ENCODE measurements around the gene UBXN11. TPM values are rescaled to one million over a fixed set of nuclear protein-coding genes. Genes with fewer than 3 reads are reported as not detected.

UBXN11 gene
- total and polyA plus RNA-seq, 2 donors (not counting 1 experiment from before 2014, with no cell fraction given), result 68.0 to 81.4 TPM

DNA sequence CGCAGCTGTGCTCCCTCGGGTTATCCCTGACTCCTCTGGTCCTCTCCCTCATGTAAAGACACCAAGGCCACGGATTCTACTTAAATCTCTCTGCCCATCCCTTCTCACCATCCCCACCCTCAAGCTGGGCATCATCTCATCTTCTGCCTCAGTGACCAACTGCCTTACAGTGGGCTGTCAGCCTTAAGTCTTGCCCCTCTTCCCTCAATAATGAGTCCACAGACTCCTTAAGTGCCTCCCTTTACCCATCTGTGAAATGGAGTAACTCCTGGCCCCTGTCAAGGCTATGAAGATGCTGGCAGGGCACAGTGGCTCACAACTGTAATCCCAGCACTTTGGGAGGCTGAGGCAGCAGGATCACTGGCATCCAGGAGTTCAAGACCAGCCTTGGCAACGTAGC is 14.5 kb downstream of the UBXN11 start:
- Mint-ChIP-seq H3K9me3 (ENCODE audit: insufficient read depth) (no peaks in the 10 kb centered on the region), H3K4me3 (peak overlapping the region; percentile 63), H3K27me3 (no peaks in the 10 kb centered on the region), H3K27ac (peak overlapping the region; percentile 97), H3K4me1 (peaks cover 77% of the 10 kb centered on the region)
- intact Hi-C loops (cut with micrococcal nuclease), result no loop called here
- Histone ChIP-seq H3K4me2 (replicated peaks; ENCODE audit: low read depth, low read length, poor library complexity, severe bottlenecking) (peak overlapping the region; percentile 65), H3K27ac (ENCODE audit: low read length in 2 of 2) (peak overlapping the region; percentile 93 to 96), H3K9ac (ENCODE audit: low read length) (no peak overlapping the region), H3K36me3 (replicated peaks in 1 of 2; ENCODE audit: control extremely low read depth in 1 of 2, control insufficient read depth in 1 of 2, extremely low read depth in 1 of 2, insufficient read depth in 2 of 2, low read length in 1 of 2) (peaks cover 0 to 3% of the 10 kb centered on the region in 2 experiments), H2AFZ (ENCODE audit: insufficient read depth, low read depth, low read length, poor library complexity, severe bottlenecking) (no peak overlapping the region), H3K4me1 (ENCODE audit: control insufficient read depth in 2 of 2, insufficient read depth in 2 of 2, low read length in 2 of 2) (peaks cover 63 to 70% of the 10 kb centered on the region in 2 donors), H3K27me3 (replicated peaks in 1 of 4; ENCODE audit: control extremely low read depth in 1 of 4, control insufficient read depth in 3 of 4, insufficient read depth in 4 of 4, low read length in 3 of 4) (no peaks in the 10 kb centered on the region), H3K4me3 (ENCODE audit: control extremely low read depth in 1 of 5, extremely low read depth in 1 of 5, insufficient read depth in 1 of 5, low read depth in 2 of 5, low read length in 4 of 5) (no peak overlapping the region), H3K9me3 (ENCODE audit: control extremely low read depth in 1 of 3, control insufficient read depth in 2 of 3, insufficient read depth in 1 of 3, low read length in 2 of 3) (no peaks in the 10 kb centered on the region), H3K79me2 (ENCODE audit: control insufficient read depth, insufficient read depth, low read length) (peaks cover 25% of the 10 kb centered on the region), H4K20me1 (ENCODE audit: control insufficient read depth, insufficient read depth, low read length, poor library complexity, severe bottlenecking) (no peaks in the 10 kb centered on the region)
- DNase-seq (no peak), ATAC-seq (ENCODE audit: low read depth) (no peak)
- ChIA-PET CTCF (interaction anchor here (1.5 to 26.4 kb wide), 2 partner anchors 16 to 27 kb away, joined by 3 to 1400 read pairs; partner anchors contain the start of genes CD52 and UBXN11), POLR2A (interaction anchor here (0.6 to 21.9 kb wide), 4 partner anchors 13 to 120 kb away, joined by 3 to 1239 read pairs (median 6); partner anchors contain the start of genes CD52 and UBXN11)
- 89% methylated on average over 3 of the region's 4 CpGs for WGBS (ENCODE audit: insufficient coverage)
- no peak for TF ChIP-seq EZH2 (IDR thresholded peaks at IDR 0.05; ENCODE audit: borderline replicate concordance, insufficient read depth, low read depth, low read length, poor library complexity, severe bottlenecking)
- TF ChIP-seq, protein P1, sequence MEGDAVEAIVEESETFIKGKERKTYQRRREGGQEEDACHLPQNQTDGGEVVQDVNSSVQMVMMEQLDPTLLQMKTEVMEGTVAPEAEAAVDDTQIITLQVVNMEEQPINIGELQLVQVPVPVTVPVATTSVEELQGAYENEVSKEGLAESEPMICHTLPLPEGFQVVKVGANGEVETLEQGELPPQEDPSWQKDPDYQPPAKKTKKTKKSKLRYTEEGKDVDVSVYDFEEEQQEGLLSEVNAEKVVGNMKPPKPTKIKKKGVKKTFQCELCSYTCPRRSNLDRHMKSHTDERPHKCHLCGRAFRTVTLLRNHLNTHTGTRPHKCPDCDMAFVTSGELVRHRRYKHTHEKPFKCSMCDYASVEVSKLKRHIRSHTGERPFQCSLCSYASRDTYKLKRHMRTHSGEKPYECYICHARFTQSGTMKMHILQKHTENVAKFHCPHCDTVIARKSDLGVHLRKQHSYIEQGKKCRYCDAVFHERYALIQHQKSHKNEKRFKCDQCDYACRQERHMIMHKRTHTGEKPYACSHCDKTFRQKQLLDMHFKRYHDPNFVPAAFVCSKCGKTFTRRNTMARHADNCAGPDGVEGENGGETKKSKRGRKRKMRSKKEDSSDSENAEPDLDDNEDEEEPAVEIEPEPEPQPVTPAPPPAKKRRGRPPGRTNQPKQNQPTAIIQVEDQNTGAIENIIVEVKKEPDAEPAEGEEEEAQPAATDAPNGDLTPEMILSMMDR (IDR thresholded peaks at IDR 0.05), result no peak

DNA sequence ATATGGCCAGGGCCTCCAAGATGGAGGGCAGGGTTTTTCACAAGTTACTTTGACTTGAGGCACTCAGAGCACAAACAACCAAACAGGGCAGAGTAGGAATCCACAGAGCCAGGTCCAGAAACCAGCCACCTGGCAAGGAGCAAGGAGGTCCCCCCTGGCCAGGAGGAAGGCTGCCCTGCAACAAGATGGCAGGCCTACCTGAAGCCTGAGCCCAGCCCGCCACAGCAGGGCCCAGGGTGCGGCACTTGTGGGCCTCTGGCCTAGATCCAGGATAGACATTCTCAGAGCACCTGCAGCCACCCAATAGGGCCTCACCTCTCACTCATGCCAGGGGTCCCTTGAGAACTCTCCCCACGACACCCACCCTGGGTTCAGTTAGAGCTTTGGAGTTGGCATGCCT is 15.0 kb downstream of the UBXN11 start:
- DNase-seq (no peak), ATAC-seq (ENCODE audit: low read depth) (no peak)
- intact Hi-C loops (cut with micrococcal nuclease), result no loop called here
- H3K36me3 ChIP-seq (replicated peaks in 1 of 2; ENCODE audit: control extremely low read depth in 1 of 2, control insufficient read depth in 1 of 2, extremely low read depth in 1 of 2, insufficient read depth in 2 of 2, low read length in 1 of 2), result peaks cover 0 to 2% of the 10 kb centered on the region in 2 experiments
- peaks cover 80% of the 10 kb centered on the region for H3K4me1 Mint-ChIP-seq
- H2AFZ ChIP-seq (ENCODE audit: insufficient read depth, low read depth, low read length, poor library complexity, severe bottlenecking), result peak overlapping the region; percentile 3
- peak overlapping the region; percentile 93 to 96 for H3K27ac ChIP-seq (ENCODE audit: low read length in 2 of 2)
- no peaks in the 10 kb centered on the region for H3K9me3 ChIP-seq (ENCODE audit: control extremely low read depth in 1 of 3, control insufficient read depth in 2 of 3, insufficient read depth in 1 of 3, low read length in 2 of 3)
- CTCF ChIA-PET, result interaction anchor here (1.5 to 26.4 kb wide), 2 partner anchors 16 to 28 kb away, joined by 3 to 1400 read pairs; partner anchors contain the start of genes CD52 and UBXN11
- H3K4me3 ChIP-seq (ENCODE audit: control extremely low read depth in 1 of 5, extremely low read depth in 1 of 5, insufficient read depth in 1 of 5, low read depth in 2 of 5, low read length in 4 of 5), result no peak overlapping the region
- no peaks in the 10 kb centered on the region for H3K27me3 Mint-ChIP-seq
- no peak overlapping the region for H3K9ac ChIP-seq (ENCODE audit: low read length)
- WGBS (ENCODE audit: insufficient coverage), result 59% methylated on average over 3 of the region's 3 CpGs
- H4K20me1 ChIP-seq (ENCODE audit: control insufficient read depth, insufficient read depth, low read length, poor library complexity, severe bottlenecking), result no peaks in the 10 kb centered on the region
- H3K27ac Mint-ChIP-seq, result peak overlapping the region; percentile 97
- POLR2A ChIA-PET, result interaction anchor here (3.0 to 21.9 kb wide), 2 partner anchors 10 to 26 kb away, joined by 12 to 1239 read pairs; partner anchors contain the start of gene CD52
- H3K4me2 ChIP-seq (replicated peaks; ENCODE audit: low read depth, low read length, poor library complexity, severe bottlenecking), result peak overlapping the region; percentile 65
- H3K27me3 ChIP-seq (replicated peaks in 1 of 4; ENCODE audit: control extremely low read depth in 1 of 4, control insufficient read depth in 3 of 4, insufficient read depth in 4 of 4, low read length in 3 of 4), result no peaks in the 10 kb centered on the region
- no peaks in the 10 kb centered on the region for H3K9me3 Mint-ChIP-seq (ENCODE audit: insufficient read depth)
- peaks cover 26% of the 10 kb centered on the region for H3K79me2 ChIP-seq (ENCODE audit: control insufficient read depth, insufficient read depth, low read length)
- H3K4me3 Mint-ChIP-seq, result peak overlapping the region; percentile 86
- H3K4me1 ChIP-seq (ENCODE audit: control insufficient read depth in 2 of 2, insufficient read depth in 2 of 2, low read length in 2 of 2), result peaks cover 68 to 75% of the 10 kb centered on the region in 2 donors
- TF ChIP-seq, protein P1 (IDR thresholded peaks at IDR 0.05), result no peak
- no peak for TF ChIP-seq EZH2 (IDR thresholded peaks at IDR 0.05; ENCODE audit: borderline replicate concordance, insufficient read depth, low read depth, low read length, poor library complexity, severe bottlenecking)
